GM18907 (cell line): ENCODE data around the gene ARID4A.
"Not testable (repeated sequence)": the region's sequence is repeated elsewhere in the genome, so short reads cannot be mapped to it uniquely, and the experiment has no call there.

Experiments used
- ATAC-seq: cut with Tn5 transposase; IDR thresholded peaks from one replicate; pipeline ENCODE4 v1.9.1; 2021; ENCODE audit warnings: mild to moderate bottlenecking, moderate library complexity; ENCODE audit not compliant: unreplicated experiment

The ARID4A gene

DNA sequence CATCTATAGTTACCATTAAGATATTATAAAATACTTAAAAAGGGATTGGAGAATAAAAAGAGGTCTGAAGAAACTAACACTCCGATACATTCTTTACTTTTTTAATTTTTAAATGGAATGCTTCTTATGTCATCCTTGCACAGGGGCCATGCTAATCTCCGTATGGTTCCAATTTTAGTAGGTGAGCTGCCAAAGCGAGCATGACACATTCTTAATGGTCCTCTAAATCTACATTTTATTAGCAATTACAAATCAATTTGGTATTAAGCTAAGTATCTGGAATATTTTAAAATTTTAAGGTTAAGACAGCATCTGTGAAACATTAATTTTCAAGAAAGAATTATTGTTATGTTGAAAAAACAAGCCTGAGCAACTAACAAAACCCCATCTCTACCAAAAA is 6.2 kb upstream of the ARID4A start:
- no peak for ATAC-seq

DNA sequence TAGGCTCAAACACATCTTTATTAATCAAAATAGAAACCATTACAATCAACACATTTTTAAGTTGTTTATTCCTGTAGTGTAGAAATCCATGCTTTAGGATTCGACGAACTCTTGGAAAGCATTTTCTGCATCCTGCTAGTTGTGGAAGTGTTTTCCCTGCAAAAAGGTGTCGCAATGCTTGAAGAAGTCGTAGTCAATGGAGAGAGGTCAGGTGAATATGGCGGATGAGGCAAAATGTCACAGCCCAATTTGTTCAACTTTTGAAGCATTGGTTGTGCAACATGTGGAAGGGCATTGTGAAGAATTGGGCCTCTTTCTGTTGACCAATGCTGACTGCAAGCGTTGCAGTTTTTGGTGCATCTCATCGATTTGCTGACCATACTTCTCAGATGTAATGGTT is 4.2 kb upstream of the ARID4A start:
- ATAC-seq: no peak

DNA sequence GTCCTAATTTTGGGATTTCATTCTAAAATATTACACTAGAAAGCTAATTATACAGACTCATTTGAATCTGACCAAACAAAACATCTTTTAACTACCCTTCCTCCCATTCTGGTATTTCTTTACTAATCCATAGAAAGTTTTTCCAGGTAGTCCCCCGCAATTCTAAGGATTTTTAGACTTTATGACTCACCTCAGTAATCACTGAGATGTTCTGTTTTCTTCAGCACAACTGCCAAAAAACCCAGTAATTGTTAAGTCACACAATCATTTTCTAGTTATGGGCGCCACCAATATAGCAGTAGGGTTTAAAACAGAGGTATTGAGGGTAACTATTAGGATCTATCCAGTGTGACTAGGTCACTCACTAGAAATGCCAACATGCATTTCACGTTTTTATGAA is 1.6 kb upstream of the ARID4A start:
- ATAC-seq: no peak

DNA sequence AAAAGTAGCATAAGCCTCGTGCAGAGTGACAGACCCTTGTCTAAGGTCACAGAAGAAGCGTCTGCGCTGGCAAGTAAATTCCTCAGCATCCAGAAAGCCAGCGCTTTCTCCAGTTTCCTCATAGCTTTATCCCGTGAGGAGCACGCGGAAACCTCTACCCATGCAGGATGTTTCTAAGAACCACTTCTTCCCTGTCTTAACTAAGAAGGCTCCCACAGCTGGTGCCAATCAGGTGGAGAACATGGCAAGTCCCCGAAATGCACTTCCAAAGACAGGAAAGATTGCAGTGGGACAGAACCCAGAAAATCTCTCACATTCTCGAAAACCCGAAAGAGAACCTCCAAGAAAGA is 968 bp upstream of the ARID4A start:
- ATAC-seq: peak; percentile 4

DNA sequence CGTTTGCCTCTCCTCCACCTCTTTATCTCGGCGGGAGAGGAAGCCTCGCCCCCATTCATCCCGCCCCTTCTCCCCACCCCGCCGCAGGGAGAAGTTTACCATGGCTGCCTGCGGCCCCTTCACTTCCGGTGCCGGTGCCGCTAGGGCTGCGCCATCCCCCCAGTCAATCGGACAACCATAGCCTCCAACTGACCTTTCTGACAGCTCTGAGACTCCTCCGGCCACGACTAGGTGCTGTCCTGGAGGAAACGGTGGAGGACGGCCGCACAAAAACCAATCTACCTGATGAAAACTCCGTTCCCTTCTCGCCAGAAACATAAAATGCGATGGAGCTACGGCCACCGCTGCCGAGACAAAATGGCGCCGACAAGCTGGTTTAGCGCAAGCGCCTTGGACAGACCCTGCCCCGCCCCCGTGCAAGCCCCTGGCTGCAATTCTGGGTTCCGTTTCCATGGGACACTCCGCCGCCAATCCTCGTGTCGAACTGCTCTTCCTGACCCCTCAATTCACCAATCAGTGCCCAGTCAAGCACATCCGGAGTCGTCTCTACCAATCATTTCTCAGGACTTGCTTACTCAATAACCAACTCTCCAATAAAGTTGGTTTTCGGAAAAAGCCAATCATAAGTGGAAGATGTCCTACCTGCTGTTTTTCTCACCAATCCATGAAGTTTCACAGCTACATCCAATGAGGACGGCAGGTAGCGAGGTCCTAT is 436 bp upstream of the ARID4A start:
- ATAC-seq: peak; percentile 87

DNA sequence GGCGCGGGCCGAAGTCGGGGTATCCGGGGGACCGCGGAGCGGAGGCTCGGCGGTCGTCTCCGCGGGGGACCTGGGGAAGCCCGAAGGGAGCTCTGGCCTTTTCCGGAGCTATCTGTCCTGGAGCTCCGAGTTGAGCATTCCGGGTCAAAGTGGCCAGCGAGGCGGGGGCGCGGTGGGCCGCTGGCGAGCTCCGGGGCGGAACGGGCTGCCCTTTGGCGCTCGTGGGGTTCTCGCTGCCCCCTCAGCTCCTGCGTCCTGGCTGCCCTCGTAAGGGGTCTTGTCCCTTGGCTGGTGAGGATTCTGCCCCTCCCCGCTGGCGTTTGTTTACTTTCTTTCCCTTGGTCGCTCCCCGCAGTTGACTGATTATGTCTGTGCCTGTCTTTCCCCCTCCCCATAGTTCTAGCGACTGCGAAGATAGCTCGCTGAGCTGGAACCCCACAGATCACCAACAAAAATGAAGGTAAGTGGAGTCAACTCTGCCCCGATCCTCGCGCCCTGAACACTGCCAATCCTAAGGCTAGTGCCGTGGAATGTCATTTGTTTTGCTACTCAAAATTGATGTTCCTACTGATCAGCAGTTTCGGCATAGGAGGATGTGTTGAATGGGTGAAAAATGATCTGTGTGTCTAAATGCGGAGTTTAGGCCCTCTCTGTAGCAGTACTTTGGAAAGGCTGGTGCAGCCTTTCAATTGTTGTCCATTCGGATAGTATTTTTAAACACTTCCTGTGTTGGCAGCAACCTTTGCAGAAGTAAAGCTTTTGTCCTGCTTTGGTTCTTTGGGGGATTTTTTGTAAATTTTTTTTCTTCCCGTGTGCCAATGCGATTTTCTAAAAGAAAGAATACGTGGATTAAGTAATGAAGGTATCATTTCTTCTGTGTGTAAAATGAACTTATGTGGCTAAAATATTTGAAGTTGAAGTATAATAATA is 1.3 kb downstream of the ARID4A start:
- ATAC-seq: peak; percentile 0

DNA sequence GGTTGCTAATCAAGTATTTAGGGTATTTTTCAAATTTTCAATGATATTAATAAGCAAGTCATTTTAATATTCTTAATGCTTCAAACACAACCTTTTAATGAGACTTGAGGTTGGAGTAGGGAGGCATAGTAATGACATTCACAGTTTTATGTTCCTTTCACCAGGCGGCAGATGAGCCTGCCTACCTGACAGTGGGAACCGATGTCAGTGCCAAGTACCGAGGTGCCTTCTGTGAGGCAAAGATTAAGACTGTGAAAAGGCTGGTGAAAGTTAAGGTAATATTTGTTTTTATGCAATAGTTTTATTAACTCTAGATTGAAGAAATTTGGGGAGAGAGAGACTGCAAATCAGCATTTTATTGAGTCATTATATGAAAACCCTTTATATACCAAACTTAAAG is 3.1 kb downstream of the ARID4A start:
- ATAC-seq: no peak

DNA sequence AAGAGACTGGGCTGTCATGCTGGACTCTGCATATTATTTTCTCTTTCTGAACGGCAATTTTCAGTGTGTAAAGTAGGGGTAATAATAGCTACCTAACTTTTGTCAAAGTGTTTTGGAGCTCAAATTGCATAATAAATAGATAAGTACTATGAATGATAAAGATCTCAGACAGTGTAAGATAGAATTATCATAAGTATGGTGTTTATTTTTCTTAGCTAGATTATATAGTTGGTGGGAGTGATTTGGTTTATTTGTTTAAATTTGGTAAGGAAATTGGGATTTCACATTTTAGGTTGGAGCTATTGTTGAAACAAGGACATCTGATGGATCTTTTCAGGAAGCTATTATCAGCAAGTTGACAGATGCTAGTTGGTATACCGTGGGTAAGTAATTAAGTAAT is 7.4 kb downstream of the ARID4A start:
- no peak for ATAC-seq

DNA sequence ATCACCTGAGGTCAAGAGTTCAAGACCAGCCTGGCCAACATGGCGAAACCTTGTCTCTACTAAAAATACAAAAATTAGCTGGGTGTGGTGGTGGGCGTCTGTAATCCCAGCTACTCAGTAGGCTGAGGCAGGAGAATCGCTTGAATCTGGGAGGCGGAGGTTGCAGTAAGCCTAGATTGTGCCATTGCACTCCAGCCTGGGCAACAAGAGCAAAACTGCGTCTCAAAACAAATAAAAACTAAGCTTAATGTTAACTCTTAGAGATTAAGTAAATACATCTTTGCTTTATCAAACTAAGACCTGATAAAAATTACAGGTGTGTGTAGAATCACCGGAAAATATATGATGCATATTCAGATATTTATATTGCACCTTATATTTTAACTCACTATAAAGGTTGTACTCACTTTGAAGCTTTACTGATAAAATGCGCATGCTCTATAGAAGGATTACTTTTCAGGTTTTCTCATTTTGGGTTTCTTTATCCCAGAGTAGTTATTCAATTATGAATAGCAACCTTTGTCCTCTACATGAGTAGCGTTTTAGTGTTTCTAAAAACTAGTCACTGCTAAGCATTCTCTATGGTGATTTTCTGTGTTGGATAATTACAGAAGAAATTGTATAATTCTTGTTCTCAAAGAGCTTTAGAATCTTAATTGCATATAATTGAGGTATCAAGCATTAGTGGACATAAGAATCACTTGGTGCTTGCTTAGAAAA is 9.4 kb downstream of the ARID4A start:
- no peak for ATAC-seq

DNA sequence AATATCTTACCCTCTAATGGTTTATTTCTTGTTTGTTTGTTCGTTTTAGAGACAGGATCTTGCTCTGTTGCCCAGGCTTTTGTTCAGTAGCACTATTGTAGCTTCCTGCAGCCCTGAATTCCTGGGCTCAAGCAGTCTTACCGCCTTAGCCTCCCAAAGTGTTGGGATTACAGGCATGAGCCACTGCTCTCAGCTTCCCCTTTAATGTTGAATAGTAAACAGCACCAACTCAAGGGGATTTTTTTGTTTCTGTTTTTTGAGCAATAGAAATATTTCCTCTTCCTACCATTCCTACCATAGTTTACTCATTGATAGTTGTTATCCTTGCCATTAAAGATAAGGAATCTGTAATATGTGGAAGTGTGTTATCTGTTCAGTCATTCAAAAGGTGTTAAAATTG is 10.7 kb downstream of the ARID4A start:
- no peak for ATAC-seq

DNA sequence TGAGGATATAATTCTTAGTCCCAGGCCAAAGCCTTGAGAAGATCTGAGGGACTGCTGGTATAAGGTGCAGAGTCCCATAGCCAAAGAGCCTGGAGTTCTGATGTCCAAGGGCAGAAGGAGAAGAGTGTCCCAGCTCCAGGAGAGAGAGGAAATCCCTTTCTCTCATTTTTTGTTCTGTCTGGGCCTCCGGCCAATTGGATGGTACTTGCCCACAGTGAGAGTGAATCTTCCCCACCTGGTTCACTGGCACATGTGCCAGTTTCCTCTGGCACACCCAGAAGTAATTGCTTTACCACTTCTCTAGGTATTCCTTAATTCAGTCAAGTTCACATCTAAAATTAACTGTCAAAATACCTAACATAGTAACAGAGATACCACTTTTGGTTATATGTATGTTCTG is 15.3 kb downstream of the ARID4A start:
- ATAC-seq: no peak

DNA sequence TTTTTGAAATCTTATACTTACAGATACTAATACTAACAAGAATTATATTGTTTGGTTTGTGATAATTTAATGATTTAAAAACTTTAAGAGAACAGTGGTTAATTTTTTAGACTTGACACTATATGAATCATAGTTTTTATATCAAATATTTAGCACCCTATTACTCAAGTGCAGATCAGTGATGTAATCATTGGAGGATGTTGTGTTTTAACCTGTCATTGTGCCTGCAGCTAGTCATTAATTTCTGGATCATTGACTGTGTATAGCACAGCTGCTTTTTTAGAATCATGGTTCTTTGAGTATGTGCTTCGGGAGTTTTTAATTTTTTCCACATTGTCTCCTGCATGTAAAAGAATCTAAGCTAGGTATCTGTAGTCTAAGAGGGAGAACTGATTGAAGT is 17.3 kb downstream of the ARID4A start:
- no peak for ATAC-seq

DNA sequence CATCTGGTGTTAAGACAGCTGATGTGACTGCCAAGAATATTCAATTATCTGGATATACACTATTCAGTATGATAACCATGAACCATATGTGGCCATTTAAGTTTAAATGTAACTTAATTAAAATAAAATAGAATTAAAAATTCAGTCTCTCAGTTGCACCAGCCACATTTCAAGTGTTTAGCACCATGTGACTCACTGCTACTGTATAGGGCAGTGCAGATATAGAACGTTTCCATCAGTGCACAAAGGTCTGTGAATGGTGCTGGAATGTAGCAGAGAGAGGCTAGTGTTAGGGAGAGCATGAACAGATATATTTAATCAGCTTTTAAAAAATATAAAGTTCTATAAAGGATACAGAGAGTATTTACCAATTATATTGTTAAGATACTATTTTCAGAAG is 28.7 kb downstream of the ARID4A start:
- ATAC-seq: no peak

DNA sequence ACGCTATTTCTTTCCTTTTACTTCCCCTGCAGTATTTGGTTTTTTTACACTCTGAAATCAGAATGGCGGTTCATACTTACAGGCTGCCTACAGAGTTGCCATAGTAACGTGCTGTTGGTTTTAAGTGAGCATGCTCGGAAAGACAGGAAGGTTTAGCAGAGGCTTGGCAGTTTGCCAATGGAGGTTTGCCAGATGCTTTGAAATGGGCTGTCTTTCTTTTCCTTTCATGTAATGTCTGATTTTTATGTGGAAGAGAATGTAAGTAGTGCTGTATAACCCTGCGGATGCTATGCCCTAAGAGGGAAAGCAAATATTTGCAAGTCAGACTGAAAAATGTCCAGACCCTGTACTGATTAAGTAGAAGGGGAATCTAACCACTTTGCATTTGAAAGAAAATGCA is 32.8 kb downstream of the ARID4A start:
- peak; percentile 89 for ATAC-seq

DNA sequence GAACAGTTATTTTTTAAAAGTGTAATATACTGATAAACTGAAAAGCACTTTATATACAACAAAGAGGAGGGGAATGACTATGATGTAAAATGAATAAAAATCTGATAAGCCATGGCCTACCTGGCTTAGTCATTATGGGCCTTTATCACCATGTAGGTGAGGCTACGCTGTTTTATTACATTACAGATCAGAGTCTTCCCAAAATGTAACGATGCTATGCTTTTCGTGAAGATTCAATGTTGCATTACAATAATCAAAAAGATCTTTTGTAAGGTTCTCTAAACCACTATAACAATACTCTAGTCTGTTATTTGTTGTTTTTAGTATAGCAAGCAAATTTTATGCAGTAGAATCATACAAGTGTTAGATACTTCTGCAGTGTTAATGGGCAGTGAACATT is 34.2 kb downstream of the ARID4A start:
- ATAC-seq: no peak

DNA sequence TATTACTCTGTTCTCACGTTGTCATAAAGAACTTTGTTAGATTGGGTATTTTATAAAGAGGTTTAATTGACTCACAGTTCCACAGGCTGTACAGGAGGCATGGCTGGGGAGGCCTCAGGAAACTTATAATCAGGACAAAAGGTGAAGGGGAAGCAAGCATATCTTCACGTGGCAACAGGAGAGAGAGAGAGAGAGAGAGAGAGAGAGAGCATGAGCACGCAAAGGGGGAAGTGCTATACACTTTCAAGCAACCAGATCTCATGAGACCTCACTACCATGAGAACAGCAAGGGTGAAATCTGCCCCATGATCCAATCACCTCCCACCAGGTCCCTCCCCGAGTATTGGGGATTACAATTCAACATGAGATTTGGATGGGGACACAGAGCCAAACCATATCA is 41.3 kb downstream of the ARID4A start:
- ATAC-seq: not testable (repeated sequence)

DNA sequence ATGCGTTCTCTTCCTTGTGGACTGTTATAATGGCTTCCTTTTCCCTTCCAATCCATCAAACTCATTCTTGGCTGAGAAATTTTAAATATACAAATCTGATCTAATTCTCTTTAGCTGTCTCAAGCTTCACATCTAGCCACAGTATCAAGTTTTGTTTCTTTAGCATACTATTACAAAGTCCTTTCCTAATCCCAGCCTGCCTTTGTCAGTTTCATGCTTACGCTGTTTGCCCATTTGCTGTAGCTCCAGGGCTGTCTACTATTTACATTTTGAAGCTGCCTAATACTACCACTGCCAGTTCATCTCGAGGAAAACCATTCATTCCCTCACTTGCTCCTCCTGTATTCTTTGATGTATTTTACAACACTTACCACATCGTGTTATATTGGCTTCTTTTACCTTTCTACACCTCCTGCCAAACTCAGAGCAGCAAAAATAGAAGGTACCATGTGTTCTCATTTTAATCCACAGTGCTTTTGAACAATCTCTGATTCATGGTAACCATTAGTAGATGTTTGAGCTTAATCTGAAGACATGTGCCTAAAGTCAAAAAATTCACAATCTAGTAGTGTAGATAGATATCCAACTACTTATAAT is 42.9 kb downstream of the ARID4A start:
- ATAC-seq: no peak

DNA sequence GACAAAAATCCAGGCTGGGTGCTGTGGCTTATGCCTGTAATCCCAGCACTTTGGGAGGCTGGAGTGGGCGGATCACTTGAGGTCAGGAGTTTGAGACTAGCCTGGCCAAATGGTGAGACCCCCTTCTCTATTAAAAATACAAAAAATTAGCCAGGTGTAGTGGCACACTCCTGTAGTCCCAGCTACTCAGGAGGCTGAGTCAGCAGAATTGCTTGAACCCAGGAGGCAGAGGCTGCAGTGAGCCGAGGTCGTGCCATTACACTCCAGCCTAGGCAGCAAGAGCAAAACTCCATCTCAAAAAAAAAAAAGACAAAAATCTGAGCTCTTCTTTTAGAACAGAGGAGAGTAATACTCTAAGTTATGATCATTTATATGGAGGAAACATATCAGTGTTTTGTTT is 45.2 kb downstream of the ARID4A start:
- ATAC-seq: not testable (repeated sequence)

DNA sequence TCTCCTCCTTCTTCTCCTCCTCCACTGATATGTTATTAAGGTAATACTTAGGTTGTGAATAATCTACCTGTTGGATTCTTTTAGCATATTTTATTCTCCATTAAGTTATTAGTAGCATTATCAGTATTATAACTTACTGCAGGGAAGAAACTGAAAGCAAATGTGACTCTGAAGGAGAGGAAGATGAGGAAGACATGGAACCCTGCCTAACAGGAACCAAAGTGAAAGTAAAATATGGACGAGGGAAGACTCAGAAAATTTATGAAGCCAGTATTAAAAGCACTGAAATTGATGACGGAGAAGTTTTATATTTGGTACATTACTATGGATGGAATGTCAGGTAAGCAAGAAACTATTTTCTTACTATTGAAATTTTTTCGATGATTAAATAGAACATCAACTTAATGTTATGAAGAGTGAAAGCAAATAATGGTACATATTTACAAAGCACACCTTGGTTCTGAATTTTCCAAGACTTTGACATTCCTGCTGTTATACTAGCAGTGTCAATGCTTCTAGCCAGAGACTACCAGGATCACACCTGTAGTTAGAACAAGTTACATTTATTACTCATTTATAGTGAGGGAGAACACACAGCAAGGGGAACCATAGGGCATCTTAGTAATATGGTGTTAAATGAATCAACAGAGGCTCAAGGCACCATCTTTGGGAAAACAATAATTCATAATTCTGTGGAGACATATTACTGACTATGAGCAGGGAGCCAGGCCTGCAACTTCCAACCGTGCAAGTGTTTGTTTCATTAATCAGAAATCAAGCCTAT is 55.4 kb downstream of the ARID4A start:
- ATAC-seq: no peak

DNA sequence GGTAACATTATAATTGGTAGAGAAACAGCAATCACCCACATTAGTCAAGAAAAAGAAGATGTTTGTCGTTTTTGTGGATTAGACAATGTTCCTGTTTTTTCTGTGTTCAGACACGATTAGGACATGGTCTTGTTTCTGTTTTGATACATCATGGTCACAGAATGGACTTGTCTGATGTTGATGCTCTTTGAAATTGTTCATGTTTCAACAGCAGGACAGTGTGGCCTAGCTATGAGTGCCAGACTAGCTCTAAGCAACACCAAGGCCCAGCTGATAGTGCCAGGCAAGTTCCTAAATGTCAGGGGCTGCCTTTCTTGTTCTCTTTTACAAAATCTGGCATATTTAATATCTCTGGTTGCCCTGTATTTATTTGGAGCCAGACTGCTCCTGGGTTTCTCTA is 56.5 kb downstream of the ARID4A start:
- no peak for ATAC-seq

DNA sequence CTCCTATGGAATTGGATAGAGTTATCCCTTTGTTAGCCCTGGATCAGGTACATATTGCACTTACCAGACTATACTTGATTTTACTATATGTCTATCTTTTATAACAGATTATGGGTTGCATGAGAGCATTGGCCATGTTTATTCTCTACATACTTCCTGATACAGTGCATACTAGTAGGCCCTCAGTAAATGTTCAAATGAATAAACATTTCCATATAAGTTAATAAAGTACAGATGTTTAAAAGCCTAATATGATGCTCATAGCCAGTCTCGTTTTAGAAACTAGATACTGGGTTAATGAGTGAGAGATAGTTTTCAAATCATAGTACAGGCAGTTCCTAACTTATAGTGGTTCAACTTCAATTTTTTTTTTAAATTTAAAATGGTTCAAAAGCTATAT is 57.9 kb downstream of the ARID4A start:
- ATAC-seq: no peak
